OCI-LY7 (cell line): Measurements from ENCODE around the gene INTS6L. TPM values are rescaled to one million over a fixed set of nuclear protein-coding genes. Genes with fewer than 3 reads are reported as not detected.
A peak's percentile ranks its signal among the peaks of the same experiment; 100 is the strongest.

ENCODE experiments used
- BruUV-seq: library from RNA; stranded (reverse); fragments of 400-500 nt; replicated peaks from 2 replicates; lab custom pipeline; 2021; lab: Mats Ljungman, UMichigan
- CTCF ChIA-PET: fragments of 300-600 bp; sonication (Branson Sonifier 250); formaldehyde crosslinking; loops from one replicate; lab custom pipeline; 2022; ENCODE audit warnings: antibody characterized with exemption; ENCODE audit not compliant: unreplicated experiment; lab: Charles Lee
- POLR2A ChIA-PET: fragments of 300-600 bp; sonication (Branson Sonifier 250); formaldehyde crosslinking; loops from one replicate; lab custom pipeline; 2022; ENCODE audit warnings: antibody characterized with exemption; lab: Charles Lee
- DNase-seq: peaks from one replicate; pipeline ENCODE4 v3.0.0-alpha.2; 2015; ENCODE audit warnings: low spot score
- H2AFZ ChIP-seq: fragments of 200-600 bp; sonication (generic), shearing (Covaris generic); 2 replicates; pipeline ENCODE4 v1.6.1; 2014; ENCODE audit warnings: mild to moderate bottlenecking, antibody characterized with exemption, low read length, moderate library complexity
- H3K27ac ChIP-seq: fragments of 200-600 bp; sonication (generic); 2 replicates; pipeline ENCODE4 v1.5.1; 2014; ENCODE audit warnings: mixed run types, low read depth, mild to moderate bottlenecking, moderate library complexity, low read length, inconsistent platforms; ENCODE audit not compliant: poor library complexity, severe bottlenecking
- H3K36me3 ChIP-seq: fragments of 200-600 bp; sonication (generic); 2 replicates; pipeline ENCODE4 v1.6.1; 2014; ENCODE audit warnings: mild to moderate bottlenecking, antibody characterized with exemption, low read length, moderate library complexity, mixed read lengths; ENCODE audit not compliant: insufficient read depth
- H3K4me1 ChIP-seq: fragments of 200-600 bp; sonication (generic); 2 replicates; pipeline ENCODE4 v1.5.1; 2014; ENCODE audit warnings: mild to moderate bottlenecking, low read length; ENCODE audit not compliant: insufficient read depth, poor library complexity, severe bottlenecking
- H3K4me2 ChIP-seq: fragments of 200-600 bp; sonication (generic); 2 replicates; pipeline ENCODE4 v1.6.1; 2014; ENCODE audit warnings: mild to moderate bottlenecking, low read length
- H3K4me3 ChIP-seq: fragments of 200-600 bp; sonication (generic); 2 replicates; pipeline ENCODE4 v1.5.1; 2014; ENCODE audit warnings: mild to moderate bottlenecking, low read depth, low read length; ENCODE audit not compliant: poor library complexity, severe bottlenecking
- H3K79me2 ChIP-seq: fragments of 200-600 bp; sonication (generic); 2 replicates; pipeline ENCODE4 v1.6.1; 2016; ENCODE audit warnings: low read depth, mild to moderate bottlenecking, low read length, moderate library complexity, mixed read lengths; ENCODE audit not compliant: insufficient read depth
- H3K9me2 ChIP-seq: fragments of 200-600 bp; sonication (generic); 2 replicates; pipeline ENCODE4 v1.6.1; 2016; ENCODE audit warnings: mild to moderate bottlenecking, low read length, mixed read lengths; ENCODE audit not compliant: insufficient read depth
- H3K9me3 ChIP-seq: fragments of 200-600 bp; sonication (generic); 2 replicates; pipeline ENCODE4 v1.6.1; 2014; ENCODE audit warnings: mild to moderate bottlenecking, mixed run types, low read length, mixed read lengths
- H4K20me1 ChIP-seq: fragments of 200-600 bp; sonication (generic); 2 replicates; pipeline ENCODE4 v1.6.1; 2014; ENCODE audit warnings: mild to moderate bottlenecking, antibody characterized with exemption, low read length, moderate library complexity, mixed read lengths; ENCODE audit not compliant: insufficient read depth
- EZH2phosphoT487 ChIP-seq: fragments of 200-600 bp; sonication (generic); IDR thresholded peaks from 2 replicates; pipeline ENCODE4 v1.6.1; 2018; ENCODE audit warnings: low read depth, borderline replicate concordance, mild to moderate bottlenecking, mixed run types, antibody characterized with exemption, low read length, moderate library complexity, mixed read lengths
- intact Hi-C: fragments of 100-400 bp; cut with micrococcal nuclease; formaldehyde crosslinking; loops from one replicate; pipeline ENCODE4 v1.10.0; 2022; ENCODE audit not compliant: unreplicated experiment
- total RNA-seq, 2 experiments: library from RNA; depleted of rRNA in 1 of 2; stranded (reverse); fragments of >200 nt in 1 of 2; shearing (Covaris generic) in 1 of 2; gene quantifications; 2 replicates each; pipeline ENCODE4 v1.2.3, GENCODE V29; 2014 to 2022
- TF ChIP-seq, protein P1 (sequence below): fragments of 200-600 bp; sonication (generic); conservative IDR thresholded peaks from 2 replicates; pipeline ENCODE4 v1.5.1; 2014; ENCODE audit warnings: mild to moderate bottlenecking, antibody characterized with exemption, low read length, moderate library complexity, mixed read lengths

The INTS6L gene
- total RNA-seq, 2 experiments from 2014 or later = 15.6 to 16.4 TPM

GRCh38 chrX:135513130-135513515, 7.3 kb upstream of the INTS6L start:
- Histone ChIP-seq H2AFZ (no peak overlapping the region), H3K79me2 (no peaks in the 10 kb centered on the region), H4K20me1 (no peaks in the 10 kb centered on the region), H3K4me1 (no peaks in the 10 kb centered on the region), H3K27ac (no peak overlapping the region), H3K4me2 (no peak overlapping the region), H3K9me3 (no peaks in the 10 kb centered on the region), H3K4me3 (no peak overlapping the region), H3K9me2 (no peaks in the 10 kb centered on the region), H3K36me3 (no peaks in the 10 kb centered on the region)
- CTCF ChIA-PET = no interaction called here
- intact Hi-C loops = no loop called here
- no peak for TF ChIP-seq EZH2phosphoT487
- TF ChIP-seq, protein P1, sequence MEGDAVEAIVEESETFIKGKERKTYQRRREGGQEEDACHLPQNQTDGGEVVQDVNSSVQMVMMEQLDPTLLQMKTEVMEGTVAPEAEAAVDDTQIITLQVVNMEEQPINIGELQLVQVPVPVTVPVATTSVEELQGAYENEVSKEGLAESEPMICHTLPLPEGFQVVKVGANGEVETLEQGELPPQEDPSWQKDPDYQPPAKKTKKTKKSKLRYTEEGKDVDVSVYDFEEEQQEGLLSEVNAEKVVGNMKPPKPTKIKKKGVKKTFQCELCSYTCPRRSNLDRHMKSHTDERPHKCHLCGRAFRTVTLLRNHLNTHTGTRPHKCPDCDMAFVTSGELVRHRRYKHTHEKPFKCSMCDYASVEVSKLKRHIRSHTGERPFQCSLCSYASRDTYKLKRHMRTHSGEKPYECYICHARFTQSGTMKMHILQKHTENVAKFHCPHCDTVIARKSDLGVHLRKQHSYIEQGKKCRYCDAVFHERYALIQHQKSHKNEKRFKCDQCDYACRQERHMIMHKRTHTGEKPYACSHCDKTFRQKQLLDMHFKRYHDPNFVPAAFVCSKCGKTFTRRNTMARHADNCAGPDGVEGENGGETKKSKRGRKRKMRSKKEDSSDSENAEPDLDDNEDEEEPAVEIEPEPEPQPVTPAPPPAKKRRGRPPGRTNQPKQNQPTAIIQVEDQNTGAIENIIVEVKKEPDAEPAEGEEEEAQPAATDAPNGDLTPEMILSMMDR = no peak
- no TSS peak for BruUV-seq
- DNase-seq = no peak
- POLR2A ChIA-PET = no interaction called here

DNA sequence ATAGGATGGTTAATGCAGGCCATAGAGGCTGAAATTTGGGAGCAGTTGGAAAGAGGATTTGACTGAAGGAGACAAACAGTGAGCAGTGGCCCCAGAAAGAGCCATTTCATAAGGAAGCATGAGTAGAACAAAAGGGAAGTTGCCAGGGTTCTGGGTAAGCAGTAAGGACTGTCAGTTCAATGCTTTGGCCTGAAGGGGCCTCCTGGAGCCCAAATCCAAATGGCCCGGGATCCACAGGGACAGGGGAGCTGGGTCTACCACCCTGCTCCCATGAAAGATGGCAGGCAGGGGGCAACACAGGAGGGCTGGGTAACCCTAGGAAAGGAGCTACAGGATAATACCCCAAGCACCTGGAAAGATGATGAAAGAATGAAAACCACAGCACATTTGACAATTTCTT, 4.1 kb upstream of the INTS6L start:
- intact Hi-C loops = no loop called here
- peak; percentile 6 for DNase-seq
- no TSS peak for BruUV-seq
- Histone ChIP-seq H2AFZ (no peak overlapping the region), H3K4me2 (no peak overlapping the region), H3K36me3 (no peaks in the 10 kb centered on the region), H3K9me3 (no peaks in the 10 kb centered on the region), H3K4me3 (no peak overlapping the region), H3K4me1 (peaks cover 4% of the 10 kb centered on the region), H3K9me2 (no peaks in the 10 kb centered on the region), H4K20me1 (no peaks in the 10 kb centered on the region), H3K27ac (no peak overlapping the region), H3K79me2 (no peaks in the 10 kb centered on the region)
- TF ChIP-seq EZH2phosphoT487 = no peak
- TF ChIP-seq, protein P1 = 0 out of 2 replicates have a peak, but pooled peaks have one; percentile 16
- CTCF ChIA-PET = no interaction called here
- POLR2A ChIA-PET = no interaction called here

DNA sequence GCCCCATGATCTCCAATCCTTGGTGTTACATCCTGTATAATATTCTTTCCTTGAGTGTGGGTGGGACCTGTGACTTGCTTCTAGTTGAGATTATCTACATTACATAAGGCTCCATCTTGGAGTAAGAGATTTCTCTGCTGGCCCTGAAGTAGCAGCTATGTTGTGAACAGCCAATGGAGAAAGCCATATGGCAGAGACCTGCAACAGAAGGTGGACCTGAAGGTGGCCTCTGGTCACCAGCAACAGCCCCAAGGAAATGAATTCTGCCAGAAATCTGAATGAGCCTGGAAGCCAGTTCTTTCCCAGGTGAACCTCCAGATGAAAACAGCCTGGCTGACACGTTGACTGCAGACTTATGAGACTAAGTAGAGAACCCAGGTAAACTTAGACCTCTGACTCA, 2.3 kb upstream of the INTS6L start:
- DNase-seq = no peak
- Histone ChIP-seq H4K20me1 (no peaks in the 10 kb centered on the region), H3K4me3 (no peak overlapping the region), H3K9me2 (no peaks in the 10 kb centered on the region), H3K27ac (no peak overlapping the region), H2AFZ (no peak overlapping the region), H3K36me3 (no peaks in the 10 kb centered on the region), H3K79me2 (peaks cover 6% of the 10 kb centered on the region; the same call in 1 of the 2 replicates), H3K4me2 (no peak overlapping the region), H3K9me3 (no peaks in the 10 kb centered on the region), H3K4me1 (peaks cover 11% of the 10 kb centered on the region)
- ChIA-PET CTCF (no interaction called here), POLR2A (no interaction called here)
- no TSS peak for BruUV-seq
- TF ChIP-seq, protein P1 = no peak
- no peak for TF ChIP-seq EZH2phosphoT487
- intact Hi-C loops = no loop called here
